ENCODE results near the gene NTHL1. TPM values are rescaled to one million over a fixed set of nuclear protein-coding genes. Genes with fewer than 3 reads are reported as not detected.

Gene NTHL1
- total and polyA plus RNA-seq, 9 of the 15 experiments (the other 6 are each of a cell fraction or from before 2014, with no cell fraction given): 1.1 to 58.8 (median 17.6) TPM

DNA sequence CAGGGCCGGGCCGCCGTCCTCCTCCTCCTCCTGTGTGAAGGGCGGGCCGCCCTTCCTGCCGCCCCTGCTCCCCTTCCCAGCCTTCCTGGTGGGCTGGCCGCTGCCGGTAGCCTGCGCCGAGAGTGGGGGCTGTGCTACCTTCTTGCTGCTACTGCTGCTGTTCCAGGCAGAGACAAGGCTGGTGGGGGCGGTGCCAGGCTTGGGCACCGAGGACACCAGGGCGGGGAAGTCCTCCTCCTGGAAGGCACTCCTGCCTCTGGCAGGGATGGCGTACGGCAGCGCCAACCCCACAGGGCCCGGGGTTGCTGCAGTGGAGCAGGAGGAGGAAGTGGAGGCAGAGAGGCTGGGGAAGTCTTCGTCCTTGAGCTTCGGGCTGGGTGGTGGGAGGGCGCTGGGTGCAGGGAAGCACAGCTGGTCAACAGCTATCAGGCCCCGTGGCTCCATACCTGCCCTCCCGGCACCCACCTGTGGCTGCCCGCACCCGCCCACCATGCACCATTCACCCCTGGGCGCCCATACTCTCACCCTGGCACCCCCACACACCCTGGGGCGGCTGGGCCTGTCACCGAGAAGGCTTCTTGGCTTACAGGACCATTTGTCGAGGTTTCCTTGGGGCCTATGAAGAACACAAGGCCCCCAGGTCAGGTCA is 47.6 kb downstream of the NTHL1 start:
- no peak overlapping the region for H3K9ac ChIP-seq (ENCODE audit: insufficient read depth in 1 of 2, low read depth in 2 of 2, low read length in 2 of 2)
- CTCF ChIA-PET (ENCODE audit: low intra/inter-chr PET ratio): no interaction called here
- in situ Hi-C loops (cut with MboI): no loop called here
- FAIRE-seq: no peak
- no peaks in the 10 kb centered on the region for H3K9me1 ChIP-seq (ENCODE audit: control insufficient read depth, insufficient read depth, low read length)
- H4K20me1 ChIP-seq (replicated peaks; ENCODE audit: control insufficient read depth, insufficient read depth, low read length): peaks cover 17% of the 10 kb centered on the region
- H3K4me1 ChIP-seq (replicated peaks in 1 of 2; ENCODE audit: control insufficient read depth in 2 of 2, insufficient read depth in 2 of 2, low read length in 2 of 2): peaks cover 7 to 62% of the 10 kb centered on the region in 2 experiments
- ATAC-seq: no peak
- DNase-seq (ENCODE audit: extremely low read depth in 1 of 4, low spot score in 3 of 4): no peak
- peaks cover 91% of the 10 kb centered on the region for H3K36me3 ChIP-seq (ENCODE audit: control insufficient read depth, insufficient read depth, low read length)
- intact Hi-C loops (cut with micrococcal nuclease): no loop called here
- no peak overlapping the region for H2AFZ ChIP-seq (ENCODE audit: low read depth, low read length)
- H3K9me3 ChIP-seq (replicated peaks; ENCODE audit: control insufficient read depth, insufficient read depth, low read depth, low read length): no peaks in the 10 kb centered on the region
- no TSS peak for BruUV-seq (replicated peaks)
- 92% methylated on average over 10 of the region's 28 CpGs for WGBS (ENCODE audit: insufficient coverage, low coverage, missing lambda C conversion rate)
- POLR2A ChIA-PET: interaction anchor here (0.6 kb wide), 2 partner anchors 15 to 164 kb away, joined by 3 read pairs; no protein-coding TSS in a partner anchor
- H3K79me2 ChIP-seq (ENCODE audit: control insufficient read depth, insufficient read depth, low read length): peaks cover 37% of the 10 kb centered on the region
- TF ChIP-seq RBFOX2 (IDR thresholded peaks at IDR 0.05; ENCODE audit: low read depth, low read length) (peak; percentile 55), POLR2G (IDR thresholded peaks at IDR 0.05; ENCODE audit: low read depth, low read length) (peak; percentile 58), ZNF57 (CRISPR knock-in tag; IDR thresholded peaks at IDR 0.05) (no peak), ZNF133 (CRISPR knock-in tag; IDR thresholded peaks at IDR 0.05) (no peak)
- TF ChIP-seq, protein P1, sequence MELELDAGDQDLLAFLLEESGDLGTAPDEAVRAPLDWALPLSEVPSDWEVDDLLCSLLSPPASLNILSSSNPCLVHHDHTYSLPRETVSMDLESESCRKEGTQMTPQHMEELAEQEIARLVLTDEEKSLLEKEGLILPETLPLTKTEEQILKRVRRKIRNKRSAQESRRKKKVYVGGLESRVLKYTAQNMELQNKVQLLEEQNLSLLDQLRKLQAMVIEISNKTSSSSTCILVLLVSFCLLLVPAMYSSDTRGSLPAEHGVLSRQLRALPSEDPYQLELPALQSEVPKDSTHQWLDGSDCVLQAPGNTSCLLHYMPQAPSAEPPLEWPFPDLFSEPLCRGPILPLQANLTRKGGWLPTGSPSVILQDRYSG (tag; conservative IDR thresholded peaks at IDR 0.05; ENCODE audit: low read depth): no peak
- TF ChIP-seq, protein P2, sequence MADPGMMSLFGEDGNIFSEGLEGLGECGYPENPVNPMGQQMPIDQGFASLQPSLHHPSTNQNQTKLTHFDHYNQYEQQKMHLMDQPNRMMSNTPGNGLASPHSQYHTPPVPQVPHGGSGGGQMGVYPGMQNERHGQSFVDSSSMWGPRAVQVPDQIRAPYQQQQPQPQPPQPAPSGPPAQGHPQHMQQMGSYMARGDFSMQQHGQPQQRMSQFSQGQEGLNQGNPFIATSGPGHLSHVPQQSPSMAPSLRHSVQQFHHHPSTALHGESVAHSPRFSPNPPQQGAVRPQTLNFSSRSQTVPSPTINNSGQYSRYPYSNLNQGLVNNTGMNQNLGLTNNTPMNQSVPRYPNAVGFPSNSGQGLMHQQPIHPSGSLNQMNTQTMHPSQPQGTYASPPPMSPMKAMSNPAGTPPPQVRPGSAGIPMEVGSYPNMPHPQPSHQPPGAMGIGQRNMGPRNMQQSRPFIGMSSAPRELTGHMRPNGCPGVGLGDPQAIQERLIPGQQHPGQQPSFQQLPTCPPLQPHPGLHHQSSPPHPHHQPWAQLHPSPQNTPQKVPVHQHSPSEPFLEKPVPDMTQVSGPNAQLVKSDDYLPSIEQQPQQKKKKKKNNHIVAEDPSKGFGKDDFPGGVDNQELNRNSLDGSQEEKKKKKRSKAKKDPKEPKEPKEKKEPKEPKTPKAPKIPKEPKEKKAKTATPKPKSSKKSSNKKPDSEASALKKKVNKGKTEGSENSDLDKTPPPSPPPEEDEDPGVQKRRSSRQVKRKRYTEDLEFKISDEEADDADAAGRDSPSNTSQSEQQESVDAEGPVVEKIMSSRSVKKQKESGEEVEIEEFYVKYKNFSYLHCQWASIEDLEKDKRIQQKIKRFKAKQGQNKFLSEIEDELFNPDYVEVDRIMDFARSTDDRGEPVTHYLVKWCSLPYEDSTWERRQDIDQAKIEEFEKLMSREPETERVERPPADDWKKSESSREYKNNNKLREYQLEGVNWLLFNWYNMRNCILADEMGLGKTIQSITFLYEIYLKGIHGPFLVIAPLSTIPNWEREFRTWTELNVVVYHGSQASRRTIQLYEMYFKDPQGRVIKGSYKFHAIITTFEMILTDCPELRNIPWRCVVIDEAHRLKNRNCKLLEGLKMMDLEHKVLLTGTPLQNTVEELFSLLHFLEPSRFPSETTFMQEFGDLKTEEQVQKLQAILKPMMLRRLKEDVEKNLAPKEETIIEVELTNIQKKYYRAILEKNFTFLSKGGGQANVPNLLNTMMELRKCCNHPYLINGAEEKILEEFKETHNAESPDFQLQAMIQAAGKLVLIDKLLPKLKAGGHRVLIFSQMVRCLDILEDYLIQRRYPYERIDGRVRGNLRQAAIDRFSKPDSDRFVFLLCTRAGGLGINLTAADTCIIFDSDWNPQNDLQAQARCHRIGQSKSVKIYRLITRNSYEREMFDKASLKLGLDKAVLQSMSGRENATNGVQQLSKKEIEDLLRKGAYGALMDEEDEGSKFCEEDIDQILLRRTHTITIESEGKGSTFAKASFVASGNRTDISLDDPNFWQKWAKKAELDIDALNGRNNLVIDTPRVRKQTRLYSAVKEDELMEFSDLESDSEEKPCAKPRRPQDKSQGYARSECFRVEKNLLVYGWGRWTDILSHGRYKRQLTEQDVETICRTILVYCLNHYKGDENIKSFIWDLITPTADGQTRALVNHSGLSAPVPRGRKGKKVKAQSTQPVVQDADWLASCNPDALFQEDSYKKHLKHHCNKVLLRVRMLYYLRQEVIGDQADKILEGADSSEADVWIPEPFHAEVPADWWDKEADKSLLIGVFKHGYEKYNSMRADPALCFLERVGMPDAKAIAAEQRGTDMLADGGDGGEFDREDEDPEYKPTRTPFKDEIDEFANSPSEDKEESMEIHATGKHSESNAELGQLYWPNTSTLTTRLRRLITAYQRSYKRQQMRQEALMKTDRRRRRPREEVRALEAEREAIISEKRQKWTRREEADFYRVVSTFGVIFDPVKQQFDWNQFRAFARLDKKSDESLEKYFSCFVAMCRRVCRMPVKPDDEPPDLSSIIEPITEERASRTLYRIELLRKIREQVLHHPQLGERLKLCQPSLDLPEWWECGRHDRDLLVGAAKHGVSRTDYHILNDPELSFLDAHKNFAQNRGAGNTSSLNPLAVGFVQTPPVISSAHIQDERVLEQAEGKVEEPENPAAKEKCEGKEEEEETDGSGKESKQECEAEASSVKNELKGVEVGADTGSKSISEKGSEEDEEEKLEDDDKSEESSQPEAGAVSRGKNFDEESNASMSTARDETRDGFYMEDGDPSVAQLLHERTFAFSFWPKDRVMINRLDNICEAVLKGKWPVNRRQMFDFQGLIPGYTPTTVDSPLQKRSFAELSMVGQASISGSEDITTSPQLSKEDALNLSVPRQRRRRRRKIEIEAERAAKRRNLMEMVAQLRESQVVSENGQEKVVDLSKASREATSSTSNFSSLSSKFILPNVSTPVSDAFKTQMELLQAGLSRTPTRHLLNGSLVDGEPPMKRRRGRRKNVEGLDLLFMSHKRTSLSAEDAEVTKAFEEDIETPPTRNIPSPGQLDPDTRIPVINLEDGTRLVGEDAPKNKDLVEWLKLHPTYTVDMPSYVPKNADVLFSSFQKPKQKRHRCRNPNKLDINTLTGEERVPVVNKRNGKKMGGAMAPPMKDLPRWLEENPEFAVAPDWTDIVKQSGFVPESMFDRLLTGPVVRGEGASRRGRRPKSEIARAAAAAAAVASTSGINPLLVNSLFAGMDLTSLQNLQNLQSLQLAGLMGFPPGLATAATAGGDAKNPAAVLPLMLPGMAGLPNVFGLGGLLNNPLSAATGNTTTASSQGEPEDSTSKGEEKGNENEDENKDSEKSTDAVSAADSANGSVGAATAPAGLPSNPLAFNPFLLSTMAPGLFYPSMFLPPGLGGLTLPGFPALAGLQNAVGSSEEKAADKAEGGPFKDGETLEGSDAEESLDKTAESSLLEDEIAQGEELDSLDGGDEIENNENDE (IDR thresholded peaks at IDR 0.05; ENCODE audit: low read depth, low read length): no peak
- TF ChIP-seq, protein P3, sequence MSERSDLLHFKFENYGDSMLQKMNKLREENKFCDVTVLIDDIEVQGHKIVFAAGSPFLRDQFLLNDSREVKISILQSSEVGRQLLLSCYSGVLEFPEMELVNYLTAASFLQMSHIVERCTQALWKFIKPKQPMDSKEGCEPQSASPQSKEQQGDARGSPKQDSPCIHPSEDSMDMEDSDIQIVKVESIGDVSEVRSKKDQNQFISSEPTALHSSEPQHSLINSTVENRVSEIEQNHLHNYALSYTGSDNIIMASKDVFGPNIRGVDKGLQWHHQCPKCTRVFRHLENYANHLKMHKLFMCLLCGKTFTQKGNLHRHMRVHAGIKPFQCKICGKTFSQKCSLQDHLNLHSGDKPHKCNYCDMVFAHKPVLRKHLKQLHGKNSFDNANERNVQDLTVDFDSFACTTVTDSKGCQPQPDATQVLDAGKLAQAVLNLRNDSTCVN (CRISPR knock-in tag; IDR thresholded peaks at IDR 0.05): no peak
- no peak overlapping the region for H3K27ac ChIP-seq (ENCODE audit: extremely low read depth, low read depth, low read length)
- no peaks in the 10 kb centered on the region for H3K27me3 ChIP-seq (ENCODE audit: control insufficient read depth in 2 of 2, insufficient read depth in 2 of 2, low read length in 2 of 2)
- H3K4me3 ChIP-seq: no peak overlapping the region
- no peak overlapping the region for H3K4me2 ChIP-seq (ENCODE audit: insufficient read depth, low read length)

Data from K562 (cell line).